Stimulated activated CD8-positive, alpha-beta memory T cell treated with anti-CD3 and anti-CD28 coated beads, Interleukin-4, amount 100 ng/mL, for 4 hours (primary cell): ENCODE results near the gene KRT31.
"Not testable (repeated sequence)": the region's sequence is repeated elsewhere in the genome, so short reads cannot be mapped to it uniquely, and the experiment has no call there.

Experiments used
- DNase-seq, 2 donors: peaks; one replicate each; pipeline ENCODE4 v3.0.0-alpha.2; 2020; ENCODE audit warnings: low read depth in 2 of 2, low spot score in 1 of 2

KRT31 gene

DNA sequence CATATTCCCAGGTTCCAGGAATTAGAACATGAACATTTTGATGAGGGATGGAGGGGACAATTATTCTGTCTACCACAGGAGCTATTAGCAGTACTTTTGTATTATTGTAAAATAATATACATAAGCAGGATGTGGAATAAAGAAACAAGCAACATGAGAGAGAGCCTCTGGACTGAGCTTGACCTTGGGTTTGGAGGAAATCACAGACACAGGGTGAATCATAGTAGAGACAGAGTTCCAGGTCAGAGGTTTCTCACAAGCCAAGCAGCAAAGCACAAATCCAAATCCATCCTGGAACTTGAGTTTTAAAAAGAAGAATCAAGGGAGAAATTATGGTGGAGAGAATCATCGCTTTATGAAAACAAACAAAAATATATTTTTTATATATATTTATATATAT lies 5.1 kb downstream of the KRT31 start:
- DNase-seq, result no peak

DNA sequence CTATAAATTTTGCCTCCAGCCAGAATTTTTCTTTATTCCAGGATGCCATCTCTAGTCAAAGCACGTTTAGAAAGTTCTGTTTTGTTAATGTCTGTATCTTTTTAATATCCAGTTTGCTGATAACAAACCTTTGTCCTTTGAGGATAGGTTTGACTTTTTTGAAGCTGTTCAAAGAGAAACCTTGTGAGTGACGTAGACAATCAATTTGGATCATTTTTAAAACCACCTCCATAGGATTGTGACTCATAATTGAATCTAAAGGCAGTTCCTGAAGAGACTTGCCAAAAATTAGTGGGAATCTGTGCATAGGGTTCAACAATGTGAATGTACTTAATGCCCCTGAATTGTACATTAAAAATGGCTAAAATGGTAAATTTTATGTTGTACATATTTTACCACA lies 5.9 kb downstream of the KRT31 start:
- DNase-seq, result no peak

DNA sequence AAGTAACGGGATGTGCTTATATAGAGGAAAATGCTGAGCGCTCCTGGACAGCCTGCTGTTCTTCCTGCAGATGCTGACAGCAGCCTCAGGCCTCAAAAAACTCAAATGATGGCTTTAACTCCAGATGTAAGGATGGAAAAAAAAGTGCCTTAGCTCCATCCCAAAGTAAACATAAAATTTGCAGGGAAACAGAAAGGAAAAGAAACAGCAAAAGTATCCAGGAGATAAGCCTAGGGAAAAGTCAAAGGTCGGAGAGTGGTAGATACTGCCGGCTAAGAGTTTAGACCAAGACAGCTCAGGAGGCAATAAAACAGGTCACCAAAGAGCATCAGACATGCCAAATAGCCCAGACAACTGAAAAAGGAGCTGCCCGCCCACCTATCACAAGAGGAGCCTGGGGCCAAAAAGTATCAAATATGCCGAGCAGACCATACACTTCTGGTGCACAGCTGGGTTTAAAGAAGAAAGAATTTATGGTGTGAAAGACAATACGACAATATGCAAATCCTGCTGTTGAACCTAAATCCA lies 6.9 kb downstream of the KRT31 start:
- no peak for DNase-seq

DNA sequence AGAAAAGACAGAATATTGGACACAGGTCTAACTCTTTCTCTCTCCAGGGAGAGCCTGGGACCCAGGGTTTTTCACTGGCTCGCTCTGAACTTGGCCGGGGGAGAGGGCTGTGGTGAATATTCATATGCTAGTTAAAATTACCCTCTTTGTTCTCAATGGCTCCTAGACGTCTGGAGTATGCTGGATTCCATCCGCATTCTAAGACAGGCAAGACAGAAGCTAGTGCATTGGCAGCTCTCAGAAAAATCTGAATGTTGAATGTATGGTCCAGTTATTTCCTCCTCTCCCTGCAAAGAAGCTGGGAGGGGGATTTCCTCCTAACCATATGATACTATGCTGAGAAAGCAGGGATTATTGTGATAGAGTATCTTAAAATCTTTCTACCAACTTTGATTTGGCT lies 9.7 kb downstream of the KRT31 start:
- no peak for DNase-seq

DNA sequence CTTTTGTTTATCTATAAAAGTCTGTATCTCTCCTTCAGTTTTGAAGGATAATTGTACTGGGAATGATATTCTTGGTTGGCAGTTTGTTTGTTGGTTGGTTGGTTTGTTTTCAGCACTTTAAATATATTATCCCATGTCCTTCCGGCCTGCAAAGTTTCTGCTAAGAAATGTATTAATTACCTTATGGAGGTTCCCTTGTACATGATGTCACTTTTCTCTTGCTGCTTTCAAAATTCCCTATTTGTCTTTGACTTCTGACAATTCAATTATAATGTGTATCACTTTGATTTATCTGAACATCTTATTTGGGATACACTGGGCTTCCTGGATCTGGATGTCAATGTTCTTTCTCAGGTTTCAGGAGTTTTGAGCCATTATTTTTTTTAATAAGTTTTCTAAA lies 11.2 kb downstream of the KRT31 start:
- no peak for DNase-seq

DNA sequence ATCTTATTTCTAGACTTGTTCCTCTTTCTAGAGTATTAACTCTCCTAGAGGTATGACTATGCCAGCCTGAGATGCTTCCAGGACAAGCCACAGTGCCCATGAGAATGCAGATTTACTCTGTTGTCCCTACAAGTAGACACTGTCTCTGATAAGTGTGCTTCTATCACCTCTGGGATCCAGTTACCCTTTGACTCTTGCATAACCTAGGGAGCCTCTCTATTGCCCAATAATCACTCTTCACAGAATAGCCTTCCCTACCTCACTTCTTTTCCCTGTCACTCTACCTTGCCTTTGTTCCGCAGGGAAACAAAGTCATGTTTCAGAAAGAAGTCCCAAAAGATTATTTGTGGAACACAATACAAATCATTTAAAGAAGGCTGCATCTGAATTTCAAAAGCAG lies 13.7 kb downstream of the KRT31 start:
- no peak for DNase-seq

DNA sequence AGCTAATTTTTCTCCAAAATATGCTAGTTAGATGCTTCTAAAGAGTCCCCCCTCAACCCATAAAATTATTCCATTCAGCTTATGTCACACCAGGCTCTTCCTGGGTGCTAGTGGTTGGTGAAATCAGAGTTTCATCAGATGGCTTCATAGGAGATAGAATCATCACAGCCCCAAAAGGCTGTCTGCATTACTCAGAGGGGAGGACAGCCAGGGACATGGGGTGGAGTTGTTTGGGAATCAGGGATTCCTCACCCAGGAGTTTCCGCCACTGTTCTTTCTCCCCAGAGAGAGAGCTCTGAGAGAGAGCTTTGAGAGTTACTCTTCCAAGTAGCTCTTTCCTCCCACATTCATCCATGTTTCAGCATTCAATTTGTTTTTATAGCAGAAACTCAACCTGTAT lies 15.0 kb downstream of the KRT31 start:
- DNase-seq, result no peak

DNA sequence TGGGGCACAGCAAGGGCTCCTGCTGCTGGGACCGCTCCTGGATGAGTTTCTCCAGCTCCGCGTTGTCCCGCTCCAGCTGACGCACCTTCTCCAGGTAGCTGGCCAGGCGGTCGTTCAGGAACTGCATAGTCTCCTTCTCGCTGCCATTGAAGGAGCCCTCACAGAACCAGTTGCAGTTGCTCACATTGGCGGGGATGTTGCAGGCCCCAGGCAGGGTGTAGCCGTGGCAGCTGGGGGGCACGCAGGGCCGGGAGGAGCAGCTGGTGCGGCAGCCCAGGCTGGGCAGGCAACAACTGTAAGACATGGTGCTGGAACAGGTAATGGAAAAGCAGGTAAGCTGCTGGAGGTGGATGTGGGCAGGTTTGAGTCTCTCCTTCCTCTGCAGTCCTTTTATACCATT lies 15.5 kb downstream of the KRT31 start, which contains the start of gene KRT34:
Gene KRT34, minus strand, starts transcription at position 364 of the 400 bp plus-strand sequence. Its CDS starts 60 bp downstream, at position 304.
- DNase-seq, result not testable (repeated sequence)

DNA sequence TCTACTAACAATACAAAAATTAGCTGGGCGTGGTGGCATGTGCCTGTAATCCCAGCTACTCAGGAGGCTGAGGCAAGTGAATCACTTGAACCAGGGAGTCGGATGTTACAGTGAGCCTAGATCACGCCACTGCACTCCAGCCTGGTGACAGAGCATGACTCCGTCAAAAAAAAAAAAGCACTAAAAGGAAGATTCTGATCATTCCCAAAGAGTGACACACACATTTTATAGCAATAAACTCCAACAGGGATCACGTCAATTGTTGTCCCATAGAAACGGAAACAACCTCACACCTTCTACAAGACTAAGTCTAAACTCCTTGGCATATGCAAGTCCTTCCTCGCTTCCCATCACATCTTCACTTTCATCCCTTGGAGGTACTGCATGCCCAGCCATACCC lies 17.3 kb downstream of the KRT31 start:
- not testable (repeated sequence) for DNase-seq

DNA sequence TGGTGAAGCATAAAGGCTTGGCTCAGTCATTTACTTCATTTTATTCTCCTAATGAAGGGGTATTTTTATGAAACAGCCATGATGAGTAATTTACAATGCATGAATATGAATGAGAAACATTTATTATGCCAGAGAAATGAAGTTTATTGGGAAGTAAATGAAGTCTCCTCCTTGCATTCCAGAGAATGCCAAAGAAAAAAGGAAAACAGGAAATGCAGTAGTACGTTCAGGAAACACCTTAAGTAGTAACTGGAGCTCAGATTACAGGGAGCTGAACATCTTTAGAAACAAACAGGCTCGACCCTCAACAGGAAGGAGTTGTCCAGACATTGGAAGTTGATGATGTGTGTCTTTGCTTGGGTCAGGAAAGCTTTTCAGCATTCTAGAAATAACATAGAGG lies 19.9 kb downstream of the KRT31 start:
- no peak for DNase-seq

DNA sequence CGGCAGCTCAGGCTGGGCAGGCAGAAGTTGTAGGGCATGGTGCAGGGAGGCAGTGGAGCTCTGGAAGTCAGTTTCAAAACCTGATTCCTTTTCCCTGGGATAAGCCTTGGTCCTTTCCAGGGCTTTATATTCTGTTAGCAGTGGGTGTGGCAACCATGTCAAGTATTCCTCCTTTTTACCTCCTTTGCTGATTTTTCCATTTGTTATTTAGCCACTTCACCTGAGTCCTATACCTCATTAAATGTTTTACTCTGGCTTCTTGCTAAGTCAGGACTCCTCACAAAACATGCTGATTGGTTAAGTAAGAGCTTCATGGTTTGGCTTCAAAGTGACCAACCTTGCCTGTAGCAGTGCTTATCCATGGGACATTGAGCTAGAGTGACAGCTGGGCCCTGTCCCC lies 27.7 kb downstream of the KRT31 start, which contains the start of gene KRT33B:
Gene KRT33B, minus strand, starts transcription at position 101 of the 400 bp plus-strand sequence. Its CDS starts 63 bp downstream, at position 38.
- DNase-seq, result no peak

DNA sequence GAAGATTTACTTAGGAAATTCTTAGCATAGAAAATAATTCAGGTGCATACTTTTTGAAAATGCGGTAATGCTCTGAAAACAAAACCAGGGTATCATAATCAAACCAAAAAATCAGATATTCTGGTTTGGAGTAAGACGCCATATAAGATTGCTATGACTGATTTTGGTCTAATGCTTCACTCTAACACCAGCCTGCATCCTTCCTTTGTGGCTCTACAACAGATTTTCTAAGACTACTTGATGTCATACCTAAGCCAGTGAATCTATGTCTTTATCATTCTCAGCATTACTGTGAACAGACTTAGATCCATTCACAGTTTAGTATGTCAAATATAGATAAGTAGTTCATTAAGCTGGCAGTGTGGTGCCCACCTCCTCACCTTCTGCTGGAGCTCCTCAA lies 28.4 kb downstream of the KRT31 start:
- no peak for DNase-seq

DNA sequence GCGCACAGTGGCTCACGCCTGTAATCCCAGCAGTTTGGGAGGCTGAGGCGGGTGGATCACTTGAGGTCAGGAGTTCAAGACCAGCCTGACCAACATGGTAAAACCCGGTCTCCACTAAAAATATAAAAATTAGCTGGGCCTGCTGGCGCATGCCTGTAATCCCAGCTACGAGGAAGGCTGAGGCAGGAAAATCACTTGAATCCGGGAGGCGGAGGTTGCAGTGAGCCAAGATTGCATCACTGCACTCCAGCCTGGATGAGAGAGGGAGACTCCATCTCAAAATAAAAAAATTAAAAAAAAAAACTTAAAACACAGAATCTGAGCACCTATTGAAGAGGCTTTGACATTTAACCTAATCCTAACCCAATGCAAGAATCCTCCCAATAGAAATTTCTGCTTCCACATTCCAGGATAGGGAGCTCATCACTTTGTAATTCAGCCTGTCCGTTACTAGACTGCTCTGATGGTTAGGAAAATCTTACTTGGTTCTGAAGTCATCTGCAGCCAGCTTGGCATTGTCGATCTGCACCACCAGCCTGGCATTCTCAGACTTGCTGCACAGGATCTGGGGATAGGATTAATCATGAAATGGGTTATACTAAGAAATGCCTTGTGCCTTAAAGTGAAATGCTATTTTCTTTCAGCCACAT lies 29.9 kb downstream of the KRT31 start:
- no peak for DNase-seq

DNA sequence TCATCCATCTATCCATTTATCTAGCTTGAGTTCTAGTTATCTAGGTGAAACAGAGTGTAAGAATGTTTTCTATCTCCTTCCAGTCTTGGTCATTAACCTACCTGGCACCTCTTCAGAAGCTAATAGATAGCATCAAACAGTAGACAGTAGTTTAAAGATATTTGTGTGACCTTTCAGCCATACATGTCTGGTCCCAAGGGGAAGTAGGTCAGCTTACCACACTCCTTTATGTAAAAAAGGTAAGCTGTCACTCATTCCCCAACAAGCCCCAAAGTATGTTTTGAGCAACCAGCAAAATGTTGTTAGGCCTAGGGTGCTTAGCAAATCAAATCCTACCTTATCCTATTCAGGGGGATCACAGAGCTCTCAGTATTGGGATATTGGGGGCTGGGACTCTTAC lies 31.3 kb downstream of the KRT31 start:
- DNase-seq, result no peak

DNA sequence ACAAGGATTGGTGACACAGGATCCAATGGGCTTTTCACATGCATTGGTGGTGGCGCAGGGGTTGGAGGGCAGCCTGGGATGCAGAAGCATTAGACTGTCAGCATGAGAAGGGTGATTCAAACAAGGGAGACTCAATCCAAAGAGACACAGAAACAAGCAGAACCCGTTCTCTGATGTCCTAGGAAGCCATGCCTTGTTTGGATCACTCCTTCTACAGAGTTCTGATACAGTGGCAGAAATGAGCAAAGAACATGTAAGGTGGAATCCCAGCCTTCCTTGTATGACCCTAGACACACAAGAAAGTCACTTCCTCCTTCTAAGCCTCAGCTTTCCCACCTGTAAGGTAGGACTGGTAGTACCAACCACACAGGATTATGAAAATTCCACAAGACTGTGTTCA lies 33.5 kb downstream of the KRT31 start:
- DNase-seq, result no peak

DNA sequence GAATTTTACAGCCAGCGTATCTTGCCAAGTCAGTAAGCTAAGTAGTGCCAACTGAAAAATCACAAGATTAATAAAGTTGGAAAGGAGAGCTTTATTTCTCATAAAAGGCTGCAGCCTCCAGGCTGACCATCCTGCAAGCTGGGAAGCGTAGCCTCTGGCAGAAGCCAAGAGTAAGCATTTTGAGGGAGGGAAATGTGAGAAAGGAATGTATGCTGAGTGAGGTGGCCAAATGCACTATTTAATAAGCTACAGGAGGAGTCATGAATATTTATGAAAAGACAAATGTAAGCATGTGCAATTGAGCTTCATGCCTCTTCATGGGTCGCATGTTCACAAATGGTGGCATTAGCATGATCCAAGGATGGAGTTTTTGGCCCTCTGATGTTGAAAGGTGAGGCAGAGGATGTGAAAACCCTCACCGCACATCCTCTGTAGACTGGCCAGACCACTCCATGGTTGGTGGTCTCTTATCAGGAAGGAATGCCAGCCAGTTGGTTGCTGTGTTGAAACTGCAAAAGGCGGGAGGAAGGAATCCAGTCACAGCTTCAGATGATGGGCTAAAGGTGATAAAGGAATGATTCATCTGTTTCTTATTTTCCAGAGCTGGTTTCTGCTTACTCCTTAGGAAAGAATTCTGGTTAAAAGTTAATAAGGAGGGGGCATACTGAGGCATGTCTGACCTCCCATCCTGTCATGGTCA lies 37.0 kb downstream of the KRT31 start:
- no peak for DNase-seq

DNA sequence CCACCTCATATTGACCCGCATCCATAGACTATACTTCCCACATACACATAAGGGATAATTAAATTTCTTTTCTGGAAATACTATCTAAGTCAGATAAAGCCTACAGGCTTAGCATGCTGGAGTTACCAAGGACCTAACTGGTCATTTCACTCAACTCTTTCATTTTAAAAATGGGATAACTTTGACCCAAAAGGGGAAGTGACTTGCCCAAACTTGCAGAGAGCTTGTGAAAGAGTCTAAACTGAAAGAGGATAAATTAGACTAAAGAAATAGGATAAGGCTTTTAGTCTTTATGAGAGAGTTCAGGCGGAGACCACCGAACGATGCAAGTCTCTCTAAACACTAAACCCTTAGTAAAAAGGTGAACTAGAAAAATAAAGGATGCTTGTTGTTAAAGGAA lies 42.9 kb downstream of the KRT31 start:
- DNase-seq, result no peak

DNA sequence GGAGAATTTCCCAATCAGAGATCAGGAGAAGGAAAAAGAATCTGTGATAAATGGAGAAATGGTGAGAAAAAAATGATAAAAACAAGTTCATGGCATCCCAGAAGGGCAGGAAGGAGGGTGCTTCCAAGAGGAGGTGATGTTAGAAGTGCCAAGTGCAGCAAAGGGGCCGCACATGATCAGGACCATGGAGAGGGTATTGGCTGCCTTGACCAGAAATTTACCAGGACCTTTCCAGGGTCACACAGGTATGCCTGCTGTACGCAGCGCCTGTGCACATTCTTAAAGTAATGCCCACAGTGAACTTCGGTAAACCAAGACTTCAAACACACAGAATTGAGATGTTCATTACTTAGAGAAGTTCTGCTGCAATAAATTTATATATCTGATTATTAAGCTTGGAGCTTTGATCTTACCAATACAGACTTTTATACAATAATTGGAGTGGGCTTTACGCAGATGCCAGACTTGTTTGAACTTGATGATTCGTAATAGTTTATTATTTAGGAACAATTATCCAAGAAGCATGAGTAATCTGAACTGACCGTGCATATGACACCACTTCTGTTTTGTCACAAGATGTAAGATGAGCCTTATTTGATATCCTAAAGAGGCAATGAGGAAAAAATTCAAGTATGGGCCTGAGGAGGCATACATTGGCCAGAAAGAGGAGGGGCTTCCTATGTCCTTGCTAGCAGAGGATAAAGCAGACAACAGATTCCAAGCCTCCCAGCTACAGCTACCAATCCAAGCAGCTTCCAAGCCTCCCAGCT lies 44.6 kb downstream of the KRT31 start:
- DNase-seq, result no peak

DNA sequence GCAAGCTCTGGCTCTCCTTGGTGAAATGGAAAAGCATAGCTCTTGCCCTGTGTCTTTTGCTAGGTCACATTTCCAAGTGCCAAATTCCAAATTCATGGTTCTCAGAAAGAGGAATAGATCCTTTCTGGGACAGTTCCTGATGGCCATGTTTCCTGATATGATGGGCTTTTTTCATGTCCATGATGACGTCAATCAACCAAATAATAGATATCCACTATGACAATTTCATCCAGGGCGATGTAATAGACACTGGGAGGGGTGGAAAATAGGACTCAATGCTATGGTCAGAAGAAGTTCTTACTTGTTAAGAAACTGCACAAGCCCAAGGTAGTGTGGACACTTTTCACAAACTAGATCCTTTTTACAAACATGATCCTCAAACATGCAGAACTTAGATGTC lies 46.2 kb downstream of the KRT31 start:
- no peak for DNase-seq

DNA sequence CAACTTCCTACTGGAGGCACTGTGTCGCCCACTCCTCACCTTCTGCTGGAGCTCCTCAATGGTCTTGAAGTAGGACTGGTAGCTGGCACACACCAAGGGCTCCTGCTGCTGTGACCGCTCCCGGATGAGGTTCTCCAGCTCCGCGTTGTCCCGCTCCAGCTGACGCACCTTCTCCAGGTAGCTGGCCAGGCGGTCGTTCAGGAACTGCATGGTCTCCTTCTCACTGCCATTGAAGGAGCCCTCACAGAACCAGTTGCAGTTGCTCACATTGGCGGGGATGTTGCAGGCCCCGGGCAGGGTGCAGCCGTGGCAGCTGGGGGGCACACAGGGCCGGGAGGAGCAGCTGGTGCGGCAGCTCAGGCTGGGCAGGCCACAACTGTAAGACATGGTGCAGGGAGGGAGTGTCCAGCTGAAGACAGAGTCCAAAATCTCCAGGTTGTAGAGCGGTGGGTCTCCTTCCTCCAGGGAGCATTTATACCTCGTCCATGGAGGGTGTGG lies 47.0 kb downstream of the KRT31 start, which contains the start of gene KRT33A:
Gene KRT33A, minus strand, starts transcription at position 448 of the 498 bp plus-strand sequence. Its CDS starts 61 bp downstream, at position 387.
- not testable (repeated sequence) for DNase-seq
